IMR-90 (cell line): Measurements from ENCODE around the gene BRD3. TPM values are rescaled to one million over a fixed set of nuclear protein-coding genes. Genes with fewer than 3 reads are reported as not detected.

Experiments used
- ATAC-seq: fragments of 200-7000 bp; cut with Tn5 transposase; 2 replicates; pipeline ENCODE4 v1.9.1; 2020; ENCODE audit warnings: low read depth, mild to moderate bottlenecking, moderate library complexity
- BruUV-seq: library from RNA; stranded (reverse); fragments of 400-500 nt; replicated peaks from 2 replicates; lab custom pipeline; 2021; lab: Mats Ljungman, UMichigan
- CTCF ChIA-PET: fragments of 300-600 bp; formaldehyde crosslinking; extraction: SDS; loops from one replicate; lab custom pipeline; 2021; ENCODE audit warnings: antibody characterized with exemption; lab: Yijun Ruan, JAX
- POLR2A ChIA-PET: fragments of 300-600 bp; sonication (Branson Sonifier 250); formaldehyde crosslinking; loops from one replicate; lab custom pipeline; 2022; ENCODE audit warnings: antibody characterized with exemption; ENCODE audit not compliant: unreplicated experiment; lab: Charles Lee
- DNase-seq: peaks from one replicate; pipeline ENCODE4 v3.0.0; 2013
- H2AFZ ChIP-seq: replicated peaks from 2 replicates; pipeline ENCODE3; 2013; ENCODE audit warnings: low read length, mild to moderate bottlenecking; ENCODE audit not compliant: poor library complexity
- H2AK5ac ChIP-seq: 2 replicates; pipeline ENCODE4 v1.6.1; 2013; ENCODE audit warnings: low read depth, low read length, inconsistent platforms
- H2AK9ac ChIP-seq: replicated peaks from 2 replicates; pipeline ENCODE3; 2013; ENCODE audit warnings: mild to moderate bottlenecking, low read depth, low read length, moderate library complexity; ENCODE audit not compliant: poor library complexity
- H2BK120ac ChIP-seq: 2 replicates; pipeline ENCODE4 v1.6.1; 2013; ENCODE audit warnings: low read depth, low read length, inconsistent platforms
- H2BK15ac ChIP-seq: 3 replicates; pipeline ENCODE4 v1.6.1; 2013; ENCODE audit warnings: low read depth, low read length, inconsistent platforms
- H2BK20ac ChIP-seq: 2 replicates; pipeline ENCODE4 v1.6.1; 2013; ENCODE audit warnings: low read depth, mild to moderate bottlenecking, inconsistent platforms, low read length, moderate library complexity
- H2BK5ac ChIP-seq: 2 replicates; pipeline ENCODE4 v1.6.1; 2013; ENCODE audit warnings: mild to moderate bottlenecking, low read depth, low read length, inconsistent platforms; ENCODE audit not compliant: poor library complexity, severe bottlenecking
- H3K14ac ChIP-seq: replicated peaks from 2 replicates; pipeline ENCODE4 v1.6.1; 2013; ENCODE audit warnings: low read depth, low read length, inconsistent platforms
- H3K18ac ChIP-seq: 2 replicates; pipeline ENCODE4 v1.6.1; 2013; ENCODE audit warnings: low read depth, low read length, control low read depth
- H3K23ac ChIP-seq: 2 replicates; pipeline ENCODE4 v1.6.1; 2013; ENCODE audit warnings: low read depth, low read length, inconsistent platforms
- H3K27ac ChIP-seq: 2 replicates; pipeline ENCODE4 v1.5.1; 2013; ENCODE audit warnings: mild to moderate bottlenecking, control low read depth, low read length; ENCODE audit not compliant: insufficient read depth
- H3K27me3 ChIP-seq: 2 replicates; pipeline ENCODE4 v1.6.1; 2013; ENCODE audit warnings: low read length; ENCODE audit not compliant: control insufficient read depth, insufficient read depth
- H3K36me3 ChIP-seq: 2 replicates; pipeline ENCODE4 v1.6.1; 2013; ENCODE audit warnings: low read length, mixed read lengths; ENCODE audit not compliant: control insufficient read depth, insufficient read depth
- H3K4ac ChIP-seq: 2 replicates; pipeline ENCODE4 v1.6.1; 2013; ENCODE audit warnings: low read depth, low read length, inconsistent platforms
- H3K4me1 ChIP-seq: 2 replicates; pipeline ENCODE4 v1.6.1; 2013; ENCODE audit warnings: low read length, mixed read lengths; ENCODE audit not compliant: control insufficient read depth, insufficient read depth
- H3K4me2 ChIP-seq: 2 replicates; pipeline ENCODE4 v1.6.1; 2013; ENCODE audit warnings: low read depth, mild to moderate bottlenecking, control low read depth, low read length, moderate library complexity
- H3K4me3 ChIP-seq: 2 replicates; pipeline ENCODE4 v1.5.1; 2013; ENCODE audit warnings: low read depth, mild to moderate bottlenecking, control low read depth, low read length, moderate library complexity; ENCODE audit not compliant: insufficient read depth
- H3K56ac ChIP-seq: 2 replicates; pipeline ENCODE4 v1.6.1; 2013; ENCODE audit warnings: low read length, inconsistent platforms; ENCODE audit not compliant: insufficient read depth; ENCODE audit errors: extremely low read depth
- H3K79me1 ChIP-seq, 2 experiments: 2 replicates each; pipeline ENCODE4 v1.6.1; 2013; ENCODE audit warnings: low read length in 2 of 2, inconsistent platforms in 1 of 2, low read depth in 1 of 2
- H3K9ac ChIP-seq: 2 replicates; pipeline ENCODE4 v1.6.1; 2013; ENCODE audit warnings: low read depth, low read length, control low read depth
- H3K9me1 ChIP-seq: 2 replicates; pipeline ENCODE4 v1.6.1; 2013; ENCODE audit warnings: low read length, inconsistent platforms; ENCODE audit not compliant: insufficient read depth
- H3K9me3 ChIP-seq: 2 replicates; pipeline ENCODE4 v1.6.1; 2013; ENCODE audit warnings: low read length; ENCODE audit not compliant: control insufficient read depth, insufficient read depth
- H4K20me1 ChIP-seq: 2 replicates; pipeline ENCODE4 v1.6.1; 2013; ENCODE audit warnings: low read length, inconsistent platforms; ENCODE audit not compliant: insufficient read depth
- H4K5ac ChIP-seq: 2 replicates; pipeline ENCODE4 v1.6.1; 2013; ENCODE audit warnings: mild to moderate bottlenecking, low read depth, low read length, control low read depth
- H4K8ac ChIP-seq, 2 experiments: 2 replicates each; pipeline ENCODE4 v1.6.1; 2013; ENCODE audit warnings: low read depth in 2 of 2, low read length in 2 of 2, control low read depth in 1 of 2, inconsistent platforms in 1 of 2
- H4K91ac ChIP-seq: 2 replicates; pipeline ENCODE4 v1.6.1; 2013; ENCODE audit warnings: low read depth, low read length, inconsistent platforms; ENCODE audit not compliant: insufficient read depth
- BHLHE40 ChIP-seq: fragments of 150-350 bp; IDR thresholded peaks from 2 replicates; pipeline ENCODE4 v1.6.1; 2016; ENCODE audit warnings: mild to moderate bottlenecking, low read depth, low read length
- CEBPB ChIP-seq: IDR thresholded peaks from 2 replicates; pipeline ENCODE4 v1.6.1; 2012; ENCODE audit warnings: low read depth, low read length, improper control_type of control experiment
- CHD1 ChIP-seq: IDR thresholded peaks from 2 replicates; pipeline ENCODE4 v1.6.1; 2012; ENCODE audit warnings: low read depth, low read length, improper control_type of control experiment
- FOS ChIP-seq: fragments of 150-350 bp; IDR thresholded peaks from 2 replicates; pipeline ENCODE4 v1.6.1; 2016; ENCODE audit warnings: low read depth, low read length
- MAFK ChIP-seq: IDR thresholded peaks from 2 replicates; pipeline ENCODE4 v1.6.1; 2012; ENCODE audit warnings: low read depth, low read length, improper control_type of control experiment
- MAZ ChIP-seq: IDR thresholded peaks from 2 replicates; pipeline ENCODE4 v1.6.1; 2012; ENCODE audit warnings: low read depth, mild to moderate bottlenecking, low read length, improper control_type of control experiment, moderate library complexity, borderline replicate concordance
- MXI1 ChIP-seq: IDR thresholded peaks from 2 replicates; pipeline ENCODE4 v1.6.1; 2012; ENCODE audit warnings: low read depth, mild to moderate bottlenecking, low read length, moderate library complexity, borderline replicate concordance
- NFE2L2 ChIP-seq: fragments of 150-350 bp; IDR thresholded peaks from 2 replicates; pipeline ENCODE4 v1.6.1; 2016; ENCODE audit warnings: low read depth, mild to moderate bottlenecking, low read length
- POLR2A ChIP-seq: IDR thresholded peaks from 2 replicates; pipeline ENCODE4 v1.6.1; 2012; ENCODE audit warnings: mild to moderate bottlenecking, low read depth, low read length
- RAD21 ChIP-seq: IDR thresholded peaks from 2 replicates; pipeline ENCODE4 v1.6.1; 2012; ENCODE audit warnings: low read length, improper control_type of control experiment
- RCOR1 ChIP-seq: IDR thresholded peaks from 2 replicates; pipeline ENCODE4 v1.6.1; 2012; ENCODE audit warnings: mild to moderate bottlenecking, low read length, improper control_type of control experiment; ENCODE audit not compliant: insufficient replicate concordance
- RFX5 ChIP-seq: IDR thresholded peaks from 2 replicates; pipeline ENCODE4 v1.8.0; 2012; ENCODE audit warnings: low read depth, mild to moderate bottlenecking, low read length, moderate library complexity
- SMC3 ChIP-seq: fragments of 150-350 bp; IDR thresholded peaks from 2 replicates; pipeline ENCODE4 v1.6.1; 2016; ENCODE audit warnings: low read depth, mild to moderate bottlenecking, antibody characterized with exemption, low read length, moderate library complexity
- WGBS, 2 experiments: methylation state at CpG; one replicate each; pipeline versions ENCODE4 v1.1.5 to v1.1.7; 2013; ENCODE audit warnings: missing lambda C conversion rate in 2 of 2; ENCODE audit not compliant: insufficient read length in 1 of 2; ENCODE audit errors: extremely low coverage in 2 of 2; 5-methylcytosine and 5-hydroxymethylcytosine counted together
- dilution Hi-C: fragments of 300-500 bp; cut with HindIII; formaldehyde crosslinking; loops from one replicate; pipeline ENCODE4 v1.14.3; 2018; ENCODE audit warnings: low sequenced_read_pairs; ENCODE audit not compliant: unreplicated experiment
- in situ Hi-C: fragments of 300-500 bp; cut with MboI; formaldehyde crosslinking; loops from 3 replicates; pipeline ENCODE4 v1.14.3; 2019; ENCODE audit warnings: low sequenced_read_pairs, inconsistent platforms, mixed read lengths
- intact Hi-C: fragments of 100-400 bp; cut with micrococcal nuclease; formaldehyde crosslinking; loops from 2 replicates; pipeline ENCODE4 v1.10.0; 2022
- polyA plus RNA-seq, 3 experiments: library from polyadenylated mRNA; depleted of rRNA; stranded (reverse); fragments of >200 nt; gene quantifications; 2 replicates each; pipeline ENCODE4 v1.2.3, GENCODE V29; 2012; ENCODE audit warnings: low replicate concordance in 1 of 3
- total RNA-seq: library from RNA; depleted of rRNA; stranded (reverse); fragments of >200 nt; gene quantifications from 2 replicates; pipeline ENCODE4 v1.2.3, GENCODE V29; 2012
- TF ChIP-seq, protein P1 (sequence below): fragments of 150-350 bp; IDR thresholded peaks from 2 replicates; pipeline ENCODE4 v1.6.1; 2017; ENCODE audit warnings: mild to moderate bottlenecking, antibody characterized with exemption, low read length, low read depth
- TF ChIP-seq, protein P2 (sequence below): conservative IDR thresholded peaks from 2 replicates; pipeline ENCODE4 v1.5.1; 2012; ENCODE audit warnings: mild to moderate bottlenecking, low read depth, low read length, improper control_type of control experiment
- TF ChIP-seq, protein P3 (sequence below): fragments of 150-350 bp; IDR thresholded peaks from 2 replicates; pipeline ENCODE4 v1.6.1; 2016; ENCODE audit warnings: low read depth, mild to moderate bottlenecking, low read length, moderate library complexity, borderline replicate concordance

BRD3 gene
- total and polyA plus RNA-seq, 2 of the 4 experiments (the other 2 are of a cell fraction) = 2.2 to 7.1 TPM

DNA sequence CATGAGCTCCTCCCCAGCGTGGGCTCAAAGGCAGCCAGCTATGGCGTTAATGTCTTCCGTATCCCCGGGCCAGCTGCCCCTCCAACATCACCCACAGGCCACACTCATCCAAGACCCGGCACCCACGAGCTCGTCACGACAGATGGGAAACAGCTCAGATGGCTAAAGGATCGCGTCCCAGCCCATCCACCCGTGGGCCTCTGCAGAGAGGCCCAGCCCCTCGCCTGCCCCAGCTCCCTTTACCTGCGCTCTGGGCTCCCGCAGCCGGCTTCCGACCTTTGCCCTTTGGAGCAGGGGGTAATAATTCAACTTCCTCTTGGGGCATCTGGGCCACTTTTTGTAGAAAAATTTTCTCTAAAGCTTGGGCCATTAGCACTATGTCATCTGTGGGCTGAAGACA lies 16.5 kb downstream of the BRD3 start:
- H2AFZ ChIP-seq = no peak overlapping the region
- no peak overlapping the region for H4K91ac ChIP-seq
- intact Hi-C loops (no loop called here), dilution Hi-C loops (no loop called here), in situ Hi-C loops (no loop called here)
- H3K9me1 ChIP-seq = no peaks in the 10 kb centered on the region; the same call in 1 of the 2 replicates
- ChIA-PET CTCF (no interaction called here), POLR2A (no interaction called here)
- peaks cover 49% of the 10 kb centered on the region for H3K36me3 ChIP-seq
- no peak for TF ChIP-seq MAFK
- TF ChIP-seq CHD1 = no peak
- no peak for TF ChIP-seq NFE2L2
- TF ChIP-seq MXI1 = no peak
- no peak for TF ChIP-seq POLR2A
- TF ChIP-seq FOS = no peak
- TF ChIP-seq RCOR1 = no peak
- TF ChIP-seq, protein P1, sequence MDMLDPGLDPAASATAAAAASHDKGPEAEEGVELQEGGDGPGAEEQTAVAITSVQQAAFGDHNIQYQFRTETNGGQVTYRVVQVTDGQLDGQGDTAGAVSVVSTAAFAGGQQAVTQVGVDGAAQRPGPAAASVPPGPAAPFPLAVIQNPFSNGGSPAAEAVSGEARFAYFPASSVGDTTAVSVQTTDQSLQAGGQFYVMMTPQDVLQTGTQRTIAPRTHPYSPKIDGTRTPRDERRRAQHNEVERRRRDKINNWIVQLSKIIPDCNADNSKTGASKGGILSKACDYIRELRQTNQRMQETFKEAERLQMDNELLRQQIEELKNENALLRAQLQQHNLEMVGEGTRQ = no peak
- TF ChIP-seq, protein P2, sequence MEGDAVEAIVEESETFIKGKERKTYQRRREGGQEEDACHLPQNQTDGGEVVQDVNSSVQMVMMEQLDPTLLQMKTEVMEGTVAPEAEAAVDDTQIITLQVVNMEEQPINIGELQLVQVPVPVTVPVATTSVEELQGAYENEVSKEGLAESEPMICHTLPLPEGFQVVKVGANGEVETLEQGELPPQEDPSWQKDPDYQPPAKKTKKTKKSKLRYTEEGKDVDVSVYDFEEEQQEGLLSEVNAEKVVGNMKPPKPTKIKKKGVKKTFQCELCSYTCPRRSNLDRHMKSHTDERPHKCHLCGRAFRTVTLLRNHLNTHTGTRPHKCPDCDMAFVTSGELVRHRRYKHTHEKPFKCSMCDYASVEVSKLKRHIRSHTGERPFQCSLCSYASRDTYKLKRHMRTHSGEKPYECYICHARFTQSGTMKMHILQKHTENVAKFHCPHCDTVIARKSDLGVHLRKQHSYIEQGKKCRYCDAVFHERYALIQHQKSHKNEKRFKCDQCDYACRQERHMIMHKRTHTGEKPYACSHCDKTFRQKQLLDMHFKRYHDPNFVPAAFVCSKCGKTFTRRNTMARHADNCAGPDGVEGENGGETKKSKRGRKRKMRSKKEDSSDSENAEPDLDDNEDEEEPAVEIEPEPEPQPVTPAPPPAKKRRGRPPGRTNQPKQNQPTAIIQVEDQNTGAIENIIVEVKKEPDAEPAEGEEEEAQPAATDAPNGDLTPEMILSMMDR = no peak
- TF ChIP-seq, protein P3, sequence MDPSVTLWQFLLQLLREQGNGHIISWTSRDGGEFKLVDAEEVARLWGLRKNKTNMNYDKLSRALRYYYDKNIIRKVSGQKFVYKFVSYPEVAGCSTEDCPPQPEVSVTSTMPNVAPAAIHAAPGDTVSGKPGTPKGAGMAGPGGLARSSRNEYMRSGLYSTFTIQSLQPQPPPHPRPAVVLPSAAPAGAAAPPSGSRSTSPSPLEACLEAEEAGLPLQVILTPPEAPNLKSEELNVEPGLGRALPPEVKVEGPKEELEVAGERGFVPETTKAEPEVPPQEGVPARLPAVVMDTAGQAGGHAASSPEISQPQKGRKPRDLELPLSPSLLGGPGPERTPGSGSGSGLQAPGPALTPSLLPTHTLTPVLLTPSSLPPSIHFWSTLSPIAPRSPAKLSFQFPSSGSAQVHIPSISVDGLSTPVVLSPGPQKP = no peak
- no peak for TF ChIP-seq RFX5
- TF ChIP-seq BHLHE40 = no peak
- TF ChIP-seq RAD21 = no peak
- TF ChIP-seq CEBPB = no peak
- no peak for TF ChIP-seq MAZ
- no peak for TF ChIP-seq SMC3
- H4K20me1 ChIP-seq = peaks cover 27% of the 10 kb centered on the region
- no peak overlapping the region for H3K27ac ChIP-seq
- H3K23ac ChIP-seq = no peak overlapping the region
- no peak overlapping the region for H2BK5ac ChIP-seq
- no peak overlapping the region for H3K9ac ChIP-seq
- H3K14ac ChIP-seq = no peak overlapping the region
- no peak overlapping the region for H2BK15ac ChIP-seq
- no peak overlapping the region for H4K5ac ChIP-seq
- H3K56ac ChIP-seq = no peak overlapping the region
- H3K9me3 ChIP-seq = no peaks in the 10 kb centered on the region
- no peaks in the 10 kb centered on the region for H3K27me3 ChIP-seq
- H3K4me2 ChIP-seq = no peak overlapping the region
- H2AK5ac ChIP-seq = no peak overlapping the region
- H4K8ac ChIP-seq = no peak overlapping the region
- no peak for ATAC-seq
- no peak overlapping the region for H3K4ac ChIP-seq
- H3K4me3 ChIP-seq = no peak overlapping the region
- H2BK120ac ChIP-seq = no peak overlapping the region
- no peak overlapping the region for H3K18ac ChIP-seq
- no peak overlapping the region for H2BK20ac ChIP-seq
- no CpG with 5 or more reads among the region's 16 CpGs for whole genome bisulfite sequencing, 2 experiments
- no TSS peak for BruUV-seq
- no peak overlapping the region for H2AK9ac ChIP-seq
- DNase-seq = no peak
- peaks cover 10 to 28% of the 10 kb centered on the region in 2 experiments for H3K79me1 ChIP-seq
- peaks cover 7% of the 10 kb centered on the region for H3K4me1 ChIP-seq
